Left renal cortex interstitium (tissue), 4 donors: ENCODE measurements around the gene APOL2. TPM values are rescaled to one million over a fixed set of nuclear protein-coding genes. Genes with fewer than 3 reads are reported as not detected.
"Not testable (repeated sequence)": the region's sequence is repeated elsewhere in the genome, so short reads cannot be mapped to it uniquely, and the experiment has no call there.

ENCODE experiments used
- DNase-seq, 4 donors: peaks; one replicate each; pipeline ENCODE4 v3.0.0-alpha.2; 2013; ENCODE audit warnings: low read depth in 4 of 4, low spot score in 2 of 4, missing footprints in 1 of 4
- polyA plus RNA-seq, 4 donors: library from polyadenylated mRNA; unstranded; fragments of 120-200 nt; gene quantifications; one replicate each; pipeline ENCODE4 v1.2.1, GENCODE V29; 2013; ENCODE audit not compliant: insufficient read length in 4 of 4

Gene APOL2
- polyA plus RNA-seq, 4 donors: 26.6 to 38.8 (median 29.4) TPM

DNA sequence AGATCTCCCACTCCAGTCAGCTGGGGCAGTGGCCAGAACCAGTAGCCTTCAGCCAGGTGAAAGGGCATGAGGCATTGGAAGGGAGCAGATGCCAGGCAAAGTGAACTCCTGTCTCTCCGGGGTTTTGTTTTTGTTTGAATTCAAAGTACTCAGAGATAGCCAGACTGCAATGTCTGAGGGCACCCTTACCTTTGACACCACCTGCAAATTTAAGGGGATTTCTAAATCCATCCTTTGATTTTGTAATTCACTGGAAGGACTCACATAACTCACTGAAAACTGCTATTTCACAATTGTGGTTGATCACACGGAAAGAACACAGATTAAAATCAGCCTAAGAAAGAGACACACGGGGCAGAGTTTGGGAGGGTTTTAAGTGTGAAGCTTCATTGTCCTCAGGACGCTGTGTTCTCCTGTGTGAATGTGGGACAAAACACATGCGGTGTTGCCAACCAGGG, 23.9 kb upstream of the APOL2 start:
- not testable (repeated sequence) for DNase-seq

DNA sequence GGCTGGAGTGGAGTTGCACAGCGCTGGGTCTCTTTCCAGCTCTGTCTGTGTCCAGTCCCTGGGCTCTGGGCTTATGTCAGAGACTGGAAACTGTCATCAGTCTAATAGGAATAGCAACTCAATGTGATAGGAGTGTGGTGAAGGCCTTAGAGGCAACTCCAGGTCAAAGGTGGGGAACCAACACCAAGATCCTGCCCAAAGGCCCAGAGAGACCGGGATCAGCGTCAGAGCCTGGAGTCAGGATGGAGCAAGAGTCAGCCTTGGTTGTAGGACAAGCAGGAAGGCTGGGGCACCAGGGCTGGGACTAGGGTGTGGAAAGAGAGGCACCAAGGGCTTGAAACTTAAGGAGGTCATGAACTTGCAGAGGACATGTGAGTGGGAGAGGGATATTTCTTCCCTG, 23.0 kb upstream of the APOL2 start:
- not testable (repeated sequence) for DNase-seq

DNA sequence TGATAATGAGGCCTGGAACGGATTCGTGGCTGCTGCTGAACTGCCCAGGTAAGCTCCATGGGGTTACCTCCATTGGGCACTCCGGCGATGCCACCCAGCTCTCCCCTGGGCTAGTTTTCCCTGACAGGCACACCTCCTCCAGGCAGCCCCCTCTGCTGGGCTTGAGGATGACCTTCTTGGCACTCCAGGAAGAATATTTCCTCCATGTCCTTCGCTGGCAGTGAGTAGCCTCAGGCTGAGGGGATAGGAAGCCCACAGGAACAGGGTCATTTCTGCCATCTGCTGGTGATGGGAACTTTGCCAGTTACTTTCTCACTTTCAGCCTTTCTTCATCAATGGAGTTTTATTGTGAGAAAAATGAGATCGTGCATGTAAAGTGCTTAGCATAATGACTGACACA, 22.3 kb upstream of the APOL2 start:
- not testable (repeated sequence) for DNase-seq

- DNase-seq: no peak
These were observed 20.4 kb upstream of the APOL2 start for GRCh38 chr22:36259615-36260300.

GRCh38 chr22:36258701-36259614, 19.6 kb upstream of the APOL2 start:
- no peak for DNase-seq

- DNase-seq: no peak
These were observed 18.8 kb upstream of the APOL2 start for GRCh38 chr22:36257948-36258670.

DNA sequence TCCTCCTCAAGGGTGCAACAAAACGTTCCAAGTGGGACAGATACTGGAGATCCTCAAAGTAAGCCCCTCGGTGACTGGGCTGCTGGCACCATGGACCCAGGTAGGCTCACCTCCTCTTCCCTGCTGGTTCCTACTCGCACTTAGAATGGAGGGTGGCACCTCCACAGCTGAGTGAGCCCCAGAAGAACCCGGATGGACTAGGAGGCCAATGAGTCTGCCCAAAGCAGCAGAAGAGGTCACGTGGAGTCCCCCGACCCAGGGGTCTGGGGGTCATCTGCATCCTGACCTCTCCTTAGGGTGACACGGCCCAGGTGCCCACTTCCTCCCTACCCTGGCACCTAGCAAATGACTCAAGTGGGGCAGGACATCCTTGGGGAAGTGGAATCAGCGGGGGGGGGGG, 18.0 kb upstream of the APOL2 start:
- no peak for DNase-seq

- no peak for DNase-seq
These were observed 17.2 kb upstream of the APOL2 start for GRCh38 chr22:36256478-36256877.

GRCh38 chr22:36255572-36255971, 16.2 kb upstream of the APOL2 start:
- not testable (repeated sequence) for DNase-seq

DNA sequence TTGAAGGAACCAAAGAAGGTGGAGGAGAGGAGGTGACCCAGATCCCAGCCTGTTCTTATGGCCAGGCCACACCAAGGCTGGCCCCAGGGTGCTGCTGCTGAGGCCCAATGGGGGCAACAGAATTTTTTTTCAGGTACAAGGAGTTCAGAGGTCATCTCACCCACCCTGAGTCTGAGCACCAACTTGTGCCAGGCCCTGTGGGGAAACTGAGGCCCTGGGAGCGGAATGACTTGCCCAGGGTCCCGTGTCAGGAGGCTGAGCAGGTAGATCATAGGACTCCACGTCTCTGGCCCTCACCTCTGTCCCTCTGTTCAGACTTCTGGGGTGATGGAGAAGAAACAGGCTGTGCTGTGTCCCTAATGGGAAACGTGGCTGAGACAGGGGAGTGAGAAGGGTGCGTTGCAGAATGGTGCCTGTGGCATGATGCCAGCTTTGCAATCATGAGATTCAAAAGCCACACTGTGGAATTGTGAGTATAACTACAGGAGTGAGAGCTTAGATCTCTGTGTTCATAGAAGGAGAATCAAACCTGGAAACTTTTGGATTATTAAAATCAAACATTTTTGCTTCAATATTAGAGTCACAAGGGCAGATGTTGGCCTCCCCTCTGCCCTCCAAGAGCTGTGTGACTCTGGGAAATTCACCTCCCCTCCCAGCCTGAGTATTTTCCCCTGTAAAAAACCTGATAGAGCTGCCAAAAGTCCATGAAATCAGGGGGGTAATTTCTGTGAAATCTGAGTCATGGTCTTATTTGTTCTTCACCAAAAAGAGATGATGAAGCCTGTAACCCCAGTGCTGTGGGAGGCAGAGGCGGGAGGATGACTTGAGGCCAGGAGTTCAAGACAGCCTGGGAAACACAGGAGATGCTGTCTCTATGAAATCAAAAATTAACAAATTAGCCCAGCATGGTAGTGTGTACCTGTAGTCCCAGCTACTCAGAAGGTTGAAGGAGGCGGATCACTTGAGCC, 14.5 kb upstream of the APOL2 start:
- DNase-seq: no peak

DNA sequence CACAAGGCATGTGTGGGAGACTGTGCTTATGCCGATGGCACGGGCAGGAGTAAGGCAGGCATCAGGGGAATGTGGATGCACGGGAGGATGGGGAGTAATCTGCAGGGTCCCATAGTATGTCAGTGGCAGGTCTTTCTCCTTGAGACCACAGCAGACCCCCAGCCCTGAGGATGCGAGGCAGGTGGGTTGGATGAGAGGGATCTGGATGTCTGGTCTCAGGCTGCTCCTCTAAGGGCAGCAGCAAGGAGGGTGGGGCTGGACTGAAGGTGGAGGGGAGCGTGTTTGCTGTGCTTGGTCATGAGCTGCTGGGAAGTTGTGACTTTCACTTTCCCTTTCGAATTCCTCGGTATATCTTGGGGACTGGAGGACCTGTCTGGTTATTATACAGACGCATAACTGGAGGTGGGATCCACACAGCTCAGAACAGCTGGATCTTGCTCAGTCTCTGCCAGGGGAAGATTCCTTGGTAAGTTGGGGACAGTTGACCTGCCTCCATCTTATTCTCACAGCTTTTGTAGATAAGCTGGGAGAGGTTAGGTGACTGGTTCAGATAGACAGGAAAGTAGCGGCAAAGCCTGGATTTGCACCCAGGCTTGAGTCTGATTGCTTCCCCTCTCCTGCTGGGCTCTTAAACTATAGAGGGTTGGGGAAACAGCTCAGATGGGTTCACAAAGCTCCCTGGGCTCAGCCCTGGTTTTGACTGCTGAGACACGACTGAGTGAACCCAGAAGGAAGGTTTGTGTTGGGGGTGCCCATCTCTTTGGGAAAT, 13.6 kb upstream of the APOL2 start, which contains the start of gene APOL1:
Gene APOL1 (plus strand): TSS at position 380 of the 769 bp plus-strand sequence. CDS start 1,823 bp downstream, outside the sequence.
- no peak for DNase-seq

- DNase-seq: not testable (repeated sequence)
These were observed 12.8 kb upstream of the APOL2 start for GRCh38 chr22:36251979-36252608.

DNA sequence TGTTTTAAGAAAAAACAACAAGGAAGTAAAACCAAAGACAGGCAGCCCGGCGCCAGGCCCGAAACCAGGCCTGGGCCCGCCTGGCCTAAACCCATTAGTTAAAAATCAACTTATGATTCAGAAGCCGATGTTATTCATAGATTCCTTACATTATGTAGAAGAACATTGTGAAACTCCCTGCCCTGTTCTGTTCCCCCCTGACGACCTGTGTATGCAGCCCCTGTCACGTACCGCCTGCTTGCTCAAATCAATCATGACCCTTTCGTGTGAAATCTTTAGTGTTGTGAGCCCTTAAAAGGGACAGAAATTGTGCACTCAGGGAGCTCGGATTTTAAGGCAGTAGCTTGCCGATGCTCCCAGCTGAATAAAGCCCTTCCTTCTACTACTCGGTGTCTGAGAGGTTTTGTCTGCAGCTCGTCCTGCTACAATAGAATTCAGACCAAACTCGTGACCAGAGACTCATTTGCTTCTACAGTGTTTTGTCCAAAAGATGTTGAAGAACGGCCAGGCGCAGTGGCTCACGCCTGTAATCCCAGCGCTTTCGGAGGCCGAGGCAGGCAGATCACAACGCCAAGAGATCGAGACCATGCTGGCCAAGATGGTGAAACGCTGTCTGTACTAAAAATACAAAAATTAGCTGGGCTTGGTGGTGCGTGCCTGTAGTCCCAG, 11.1 kb upstream of the APOL2 start:
- DNase-seq: not testable (repeated sequence)

DNA sequence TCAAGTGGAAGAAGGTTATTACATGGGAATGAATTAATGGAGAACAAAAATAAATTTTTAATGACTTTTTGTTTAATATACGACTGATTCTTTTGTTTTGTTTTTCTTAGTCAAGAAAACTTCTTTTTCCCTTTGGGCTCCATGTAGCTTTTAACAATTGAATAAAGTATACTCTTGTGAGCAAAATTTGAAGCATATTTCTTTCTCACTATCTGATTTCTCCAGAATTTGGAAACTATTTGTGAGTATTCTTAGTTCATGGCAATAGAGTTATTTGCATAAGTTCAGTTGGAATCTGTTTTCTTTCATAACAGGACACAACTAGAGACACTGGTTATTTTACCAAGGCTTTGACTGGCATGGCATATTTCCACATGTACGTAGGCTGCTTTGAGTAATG, 9.8 kb upstream of the APOL2 start:
- no peak for DNase-seq

GRCh38 chr22:36247955-36248354, 8.6 kb upstream of the APOL2 start:
- DNase-seq: no peak

- no peak for DNase-seq
These were observed 7.4 kb upstream of the APOL2 start for GRCh38 chr22:36246718-36247117.

DNA sequence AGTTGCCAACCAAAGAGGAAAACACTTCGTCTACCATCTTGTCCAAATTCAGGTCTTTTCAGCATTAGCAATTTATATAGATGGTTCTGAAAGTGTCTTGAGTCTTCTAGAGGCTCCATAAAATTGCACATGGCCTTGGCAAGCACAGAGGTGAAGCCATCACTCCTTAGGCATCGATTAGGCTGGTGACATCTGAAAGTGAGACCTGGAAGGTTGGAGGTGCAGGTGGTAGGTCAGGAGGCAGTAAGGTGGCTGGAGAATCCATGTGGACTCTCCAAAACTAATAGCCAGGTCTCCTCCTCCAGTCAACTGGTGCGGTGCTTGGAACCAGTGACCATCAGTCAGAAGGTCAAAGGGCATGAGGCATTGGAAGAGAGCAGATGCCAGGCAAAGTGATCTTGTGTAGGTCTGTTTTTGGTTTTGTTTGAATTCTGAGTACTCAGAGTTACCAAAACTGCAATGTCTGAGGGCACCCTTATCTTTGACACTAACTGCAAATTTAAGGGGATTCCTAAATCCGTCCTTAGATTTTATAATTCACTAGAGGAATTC, 6.6 kb upstream of the APOL2 start:
- DNase-seq: no peak
